Lower leg skin (tissue), 3 donors: Measurements from ENCODE around the gene LY6G6F.

Source experiments
- POLR2A ChIP-seq, 2 donors: fragments of 450-650 bp; IDR thresholded peaks; one replicate each; pipeline ENCODE4 v1.6.1; 2016 to 2017; ENCODE audit warnings: antibody characterized with exemption in 2 of 2, mild to moderate bottlenecking in 1 of 2, moderate library complexity in 1 of 2
- TF ChIP-seq, protein P1 (sequence below), 3 donors: fragments of 450-650 bp; IDR thresholded peaks; one replicate each; pipeline ENCODE4 v1.5.1; 2016; ENCODE audit warnings: antibody characterized with exemption in 3 of 3, mild to moderate bottlenecking in 3 of 3, moderate library complexity in 2 of 3

DNA sequence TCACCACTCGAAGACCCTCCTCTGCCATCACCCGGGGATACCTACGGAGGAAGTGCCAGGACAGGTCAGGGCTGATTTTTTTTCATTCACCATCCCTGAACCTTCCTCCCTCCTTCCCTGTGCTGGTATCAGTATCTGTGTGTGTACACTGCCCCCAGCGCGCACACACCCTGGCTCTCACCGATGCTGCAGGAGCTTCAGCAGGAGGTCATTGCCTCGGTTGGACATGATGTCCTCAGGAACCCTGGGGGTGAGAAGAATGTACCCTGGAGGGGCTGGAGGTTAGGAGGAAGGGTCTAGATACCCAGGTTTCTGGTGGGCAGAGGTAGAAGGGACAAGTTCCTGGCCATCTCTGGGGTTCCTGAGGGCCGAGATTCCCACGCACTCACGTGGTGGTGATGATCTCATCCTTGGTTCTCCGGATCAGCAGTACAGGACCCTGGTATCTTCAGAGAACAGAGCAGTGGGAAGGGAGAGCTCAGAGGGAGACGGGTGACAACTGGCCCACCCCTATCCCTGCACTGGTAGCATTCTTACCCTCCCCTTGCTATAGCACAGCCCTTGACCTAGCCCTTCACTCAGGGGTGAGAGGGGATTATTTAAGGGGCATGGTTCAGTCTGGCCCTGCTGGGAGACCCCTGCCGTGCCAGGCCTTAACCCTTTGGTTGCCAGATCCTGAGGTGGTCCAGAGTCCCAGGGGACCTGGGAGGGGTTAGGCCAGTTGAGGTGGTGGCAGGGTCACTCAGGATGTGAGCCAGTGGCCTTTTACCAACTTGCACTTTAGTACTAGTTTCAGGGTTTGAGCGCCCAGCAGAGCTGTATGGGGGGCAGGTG, 18.6 kb upstream of the LY6G6F start:
- TF ChIP-seq, protein P1, sequence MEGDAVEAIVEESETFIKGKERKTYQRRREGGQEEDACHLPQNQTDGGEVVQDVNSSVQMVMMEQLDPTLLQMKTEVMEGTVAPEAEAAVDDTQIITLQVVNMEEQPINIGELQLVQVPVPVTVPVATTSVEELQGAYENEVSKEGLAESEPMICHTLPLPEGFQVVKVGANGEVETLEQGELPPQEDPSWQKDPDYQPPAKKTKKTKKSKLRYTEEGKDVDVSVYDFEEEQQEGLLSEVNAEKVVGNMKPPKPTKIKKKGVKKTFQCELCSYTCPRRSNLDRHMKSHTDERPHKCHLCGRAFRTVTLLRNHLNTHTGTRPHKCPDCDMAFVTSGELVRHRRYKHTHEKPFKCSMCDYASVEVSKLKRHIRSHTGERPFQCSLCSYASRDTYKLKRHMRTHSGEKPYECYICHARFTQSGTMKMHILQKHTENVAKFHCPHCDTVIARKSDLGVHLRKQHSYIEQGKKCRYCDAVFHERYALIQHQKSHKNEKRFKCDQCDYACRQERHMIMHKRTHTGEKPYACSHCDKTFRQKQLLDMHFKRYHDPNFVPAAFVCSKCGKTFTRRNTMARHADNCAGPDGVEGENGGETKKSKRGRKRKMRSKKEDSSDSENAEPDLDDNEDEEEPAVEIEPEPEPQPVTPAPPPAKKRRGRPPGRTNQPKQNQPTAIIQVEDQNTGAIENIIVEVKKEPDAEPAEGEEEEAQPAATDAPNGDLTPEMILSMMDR (IDR thresholded peaks at IDR 0.05), result no peak
- TF ChIP-seq POLR2A (IDR thresholded peaks at IDR 0.05), result no peak
